B cell (primary cell): ENCODE results near the gene KIF23. TPM values are rescaled to one million over a fixed set of nuclear protein-coding genes. Genes with fewer than 3 reads are reported as not detected.
"Not testable (repeated sequence)": the region's sequence is repeated elsewhere in the genome, so short reads cannot be mapped to it uniquely, and the experiment has no call there.

Experiments used
- ATAC-seq: fragments of 200-7000 bp; cut with Tn5 transposase; one replicate; pipeline ENCODE4 v1.10.0; 2021; ENCODE audit warnings: low read depth, mild to moderate bottlenecking, moderate number of reproducible peaks, moderate library complexity
- CTCF ChIA-PET: fragments of 350-600 bp; sonication (Branson Sonifier 250); formaldehyde crosslinking; loops from one replicate; lab custom pipeline; 2021; ENCODE audit warnings: antibody characterized with exemption, inconsistent platforms; lab: Charles Lee
- POLR2A ChIA-PET: fragments of 350-600 bp; sonication (Branson Sonifier 250); formaldehyde crosslinking; loops from one replicate; lab custom pipeline; 2021; ENCODE audit warnings: antibody characterized with exemption; lab: Charles Lee
- DNase-seq: peaks from one replicate; pipeline ENCODE4 v3.0.0; 2013
- H2AFZ ChIP-seq: 2 replicates; pipeline ENCODE4 v1.6.1; 2012; ENCODE audit warnings: mild to moderate bottlenecking, low read depth, low read length; ENCODE audit not compliant: insufficient read depth, poor library complexity, severe bottlenecking
- H3K27ac ChIP-seq, 2 donors: 1 replicate in 1 of 2; 2 replicates in 1 of 2; pipeline ENCODE4 v1.5.1; 2012 to 2013; ENCODE audit warnings: low read length in 2 of 2, mild to moderate bottlenecking in 2 of 2, moderate library complexity in 1 of 2
- H3K27me3 ChIP-seq, 4 experiments: fragments of 200-600 bp in 1 of 4; sonication (generic) in 1 of 4; replicated peaks in 1 of 4; 1 replicate in 2 of 4; 2 replicates in 2 of 4; pipeline versions ENCODE4 v1.6.1 to v1.7.0; 2013 to 2016; ENCODE audit warnings: low read length in 3 of 4, mild to moderate bottlenecking in 2 of 4, mixed read lengths in 1 of 4, moderate library complexity in 1 of 4; ENCODE audit not compliant: insufficient read depth in 4 of 4, control insufficient read depth in 3 of 4; ENCODE audit errors: control extremely low read depth in 1 of 4
- H3K36me3 ChIP-seq, 2 experiments: replicated peaks in 1 of 2; 1 replicate in 1 of 2; 2 replicates in 1 of 2; pipeline versions ENCODE4 v1.6.1 to v1.7.1; 2013; ENCODE audit warnings: low read length in 1 of 2; ENCODE audit not compliant: insufficient read depth in 2 of 2, control insufficient read depth in 1 of 2; ENCODE audit errors: control extremely low read depth in 1 of 2, extremely low read depth in 1 of 2
- H3K4me1 ChIP-seq, 2 donors: fragments of 200-600 bp in 1 of 2; sonication (generic) in 1 of 2; 1 replicate in 1 of 2; 2 replicates in 1 of 2; pipeline versions ENCODE4 v1.5.1 to v1.6.1; 2013 to 2017; ENCODE audit warnings: low read length in 2 of 2; ENCODE audit not compliant: control insufficient read depth in 2 of 2, insufficient read depth in 2 of 2
- H3K4me2 ChIP-seq: replicated peaks from 2 replicates; pipeline ENCODE3; 2012; ENCODE audit warnings: mild to moderate bottlenecking, low read depth, low read length; ENCODE audit not compliant: poor library complexity, severe bottlenecking
- H3K4me3 ChIP-seq, 5 experiments: fragments of 200-600 bp in 1 of 5; sonication (generic) in 1 of 5; 1 replicate in 3 of 5; 2 replicates in 2 of 5; pipeline versions ENCODE4 v1.5.1 to v1.7.0; 2011 to 2016; ENCODE audit warnings: low read length in 4 of 5, mild to moderate bottlenecking in 4 of 5, low read depth in 2 of 5, control low read depth in 1 of 5, moderate library complexity in 1 of 5; ENCODE audit not compliant: insufficient read depth in 1 of 5; ENCODE audit errors: control extremely low read depth in 1 of 5, extremely low read depth in 1 of 5
- H3K79me2 ChIP-seq: fragments of 200-600 bp; sonication (generic); one replicate; pipeline ENCODE4 v1.6.0; 2016; ENCODE audit warnings: low read length; ENCODE audit not compliant: control insufficient read depth, insufficient read depth
- H3K9ac ChIP-seq: fragments of 200-600 bp; sonication (generic); 2 replicates; pipeline ENCODE4 v1.6.1; 2017; ENCODE audit warnings: mild to moderate bottlenecking, low read length, moderate library complexity
- H3K9me3 ChIP-seq, 3 donors: one replicate each; pipeline versions ENCODE4 v1.6.1 to v1.7.1; 2013; ENCODE audit warnings: low read length in 2 of 3; ENCODE audit not compliant: control insufficient read depth in 2 of 3, insufficient read depth in 1 of 3; ENCODE audit errors: control extremely low read depth in 1 of 3
- H4K20me1 ChIP-seq: 2 replicates; pipeline ENCODE4 v1.6.0; 2012; ENCODE audit warnings: mild to moderate bottlenecking, low read length; ENCODE audit not compliant: insufficient read depth, control insufficient read depth, poor library complexity, severe bottlenecking
- H3K27ac Mint-ChIP-seq: one replicate; pipeline ENCODE4 v1.8.0; 2021; ENCODE audit warnings: mixed read lengths
- H3K27me3 Mint-ChIP-seq: one replicate; pipeline ENCODE4 v1.8.0; 2021; ENCODE audit warnings: mixed read lengths
- H3K4me1 Mint-ChIP-seq: one replicate; pipeline ENCODE4 v1.8.0; 2021; ENCODE audit warnings: mixed read lengths
- H3K4me3 Mint-ChIP-seq: one replicate; pipeline ENCODE4 v1.8.0; 2021; ENCODE audit warnings: mixed read lengths
- H3K9me3 Mint-ChIP-seq: one replicate; pipeline ENCODE4 v1.8.0; 2022; ENCODE audit warnings: mixed read lengths; ENCODE audit not compliant: insufficient read depth
- CTCF ChIP-seq: fragments of 200-600 bp; IDR thresholded peaks from one replicate; pipeline ENCODE4 v1.8.0; 2022; ENCODE audit warnings: antibody characterized with exemption, mild to moderate bottlenecking
- EZH2 ChIP-seq: IDR thresholded peaks from 2 replicates; pipeline ENCODE4 v1.6.1; 2012; ENCODE audit warnings: borderline replicate concordance, low read depth, mild to moderate bottlenecking, moderate library complexity, low read length; ENCODE audit not compliant: insufficient read depth, poor library complexity, severe bottlenecking
- whole genome bisulfite sequencing: methylation state at CpG from one replicate; pipeline ENCODE4 v1.1.5; 2013; ENCODE audit warnings: missing lambda C conversion rate; ENCODE audit not compliant: insufficient coverage; 5-methylcytosine and 5-hydroxymethylcytosine counted together
- intact Hi-C: fragments of 100-400 bp; cut with micrococcal nuclease; formaldehyde crosslinking; loops from one replicate; pipeline ENCODE4 v1.10.0; 2022
- polyA plus RNA-seq: library from polyadenylated mRNA; depleted of rRNA; stranded (reverse); fragments of >200 nt; gene quantifications from 2 replicates; pipeline ENCODE4 v1.2.3, GENCODE V29; 2012
- total RNA-seq, 2 donors: library from RNA; stranded (reverse); fragments of 120-200 nt in 1 of 2; gene quantifications; 1 replicate in 1 of 2; 2 replicates in 1 of 2; pipeline versions ENCODE4 v1.2.3 to v1.2.4, GENCODE V29; 2013 to 2022

KIF23 gene
- total and polyA plus RNA-seq, 2 donors (not counting 1 experiment from before 2014, with no cell fraction given) = 0.30 to 0.34 TPM

DNA sequence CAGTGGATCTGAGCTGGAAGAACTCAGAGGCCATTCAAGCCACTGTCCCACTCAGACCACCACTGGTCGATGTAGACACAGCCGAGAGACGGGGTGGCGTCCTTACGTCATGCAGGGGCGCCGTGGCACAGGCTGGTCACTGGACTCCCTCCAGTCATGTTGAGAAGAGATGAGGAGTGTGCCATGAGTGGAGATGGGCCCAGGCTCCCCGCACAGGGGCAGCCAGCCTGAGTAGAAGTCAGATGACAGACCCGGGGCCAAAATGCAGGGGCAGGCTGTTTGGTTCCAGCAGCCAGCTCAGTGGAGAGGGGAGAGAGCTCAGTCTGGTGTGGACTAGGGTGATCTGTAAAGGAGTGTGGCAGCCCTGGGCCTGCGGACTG is 33.4 kb upstream of the KIF23 start:
- Histone ChIP-seq H3K27me3 (no peaks in the 10 kb centered on the region), H3K27ac (no peak overlapping the region), H2AFZ (no peak overlapping the region), H3K4me3 (no peak overlapping the region), H3K36me3 (no peaks in the 10 kb centered on the region), H4K20me1 (no peaks in the 10 kb centered on the region), H3K4me2 (no peak overlapping the region), H3K9ac (no peak overlapping the region), H3K9me3 (no peaks in the 10 kb centered on the region), H3K79me2 (no peaks in the 10 kb centered on the region), H3K4me1 (no peaks in the 10 kb centered on the region)
- POLR2A ChIA-PET = no interaction called here
- H3K27me3 Mint-ChIP-seq = peaks cover 22% of the 10 kb centered on the region
- TF ChIP-seq CTCF (no peak), EZH2 (no peak)
- H3K27ac Mint-ChIP-seq = no peak overlapping the region
- no peaks in the 10 kb centered on the region for H3K9me3 Mint-ChIP-seq
- intact Hi-C loops = no loop called here
- 97% methylated on average over 9 of the region's 10 CpGs for WGBS
- DNase-seq (no peak), ATAC-seq (no peak)
- no peak overlapping the region for H3K4me3 Mint-ChIP-seq
- CTCF ChIA-PET = interaction anchor here (1.2 to 1.6 kb wide), 2 partner anchors 13 to 15 kb away, joined by 3 to 5 read pairs; no protein-coding TSS in a partner anchor
- H3K4me1 Mint-ChIP-seq = no peaks in the 10 kb centered on the region

DNA sequence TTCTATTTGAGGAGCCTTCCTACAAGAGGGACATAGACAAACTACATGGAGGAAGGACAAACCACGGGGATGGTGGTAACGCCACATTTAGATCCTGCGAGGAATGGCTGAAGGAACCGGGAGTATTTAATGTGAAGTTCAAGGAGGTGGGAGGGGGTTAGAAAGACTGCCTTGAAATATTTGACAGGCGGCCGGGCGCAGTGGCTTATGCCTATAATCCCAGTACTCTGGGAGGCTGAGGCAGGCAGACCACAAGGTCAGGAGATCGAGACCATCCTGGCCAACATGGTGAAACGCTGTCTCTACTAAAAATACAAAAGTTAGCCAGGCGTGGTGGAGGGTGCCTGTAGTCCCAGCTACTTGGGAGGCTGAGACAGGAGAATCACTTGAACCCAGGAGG is 32.0 kb upstream of the KIF23 start:
- H3K9me3 ChIP-seq, H2AFZ ChIP-seq, H3K4me1 ChIP-seq, intact Hi-C loops, H3K36me3 ChIP-seq, H3K27ac ChIP-seq, H4K20me1 ChIP-seq, H3K79me2 ChIP-seq, H3K4me1 Mint-ChIP-seq, ATAC-seq, H3K9ac ChIP-seq, H3K4me3 ChIP-seq, H3K4me3 Mint-ChIP-seq, H3K4me2 ChIP-seq, DNase-seq, H3K9me3 Mint-ChIP-seq, H3K27me3 ChIP-seq, H3K27ac Mint-ChIP-seq, POLR2A ChIA-PET: not testable (repeated sequence)
- WGBS = 90% methylated on average over 10 of the region's 10 CpGs
- CTCF ChIA-PET = interaction anchor here (0.7 to 1.2 kb wide), 2 partner anchors 13 to 1725 kb away, joined by 3 read pairs; no protein-coding TSS in a partner anchor
- H3K27me3 Mint-ChIP-seq = peaks cover 11% of the 10 kb centered on the region

- DNase-seq, H3K4me3 ChIP-seq, H3K4me3 Mint-ChIP-seq, H3K79me2 ChIP-seq, H3K9ac ChIP-seq, H3K9me3 ChIP-seq, H3K27ac ChIP-seq, H3K4me1 ChIP-seq, H3K27me3 ChIP-seq, H3K27me3 Mint-ChIP-seq, H3K4me1 Mint-ChIP-seq, intact Hi-C loops, H4K20me1 ChIP-seq, H3K9me3 Mint-ChIP-seq, H3K27ac Mint-ChIP-seq, ATAC-seq, H3K4me2 ChIP-seq, H2AFZ ChIP-seq, POLR2A ChIA-PET, H3K36me3 ChIP-seq: not testable (repeated sequence)
- 95% methylated on average over 5 of the region's 18 CpGs for WGBS
- CTCF ChIA-PET = interaction anchor here (1.3 kb wide), 1 partner anchor 10 kb away, joined by 3 read pairs; no protein-coding TSS in a partner anchor
Measured at GRCh38 chr15:69384066-69384465, 30.1 kb upstream of the KIF23 start.
